ENCODE data around the gene ITGB2.

Gene ITGB2

GRCh38 chr21:44895859-44896258 lies 24.8 kb downstream of the ITGB2 start:
- Mint-ChIP-seq H3K27ac (no peak overlapping the region), H3K9me3 (no peaks in the 10 kb centered on the region), H3K36me3 (ENCODE audit: low read depth) (no peaks in the 10 kb centered on the region), H3K4me3 (no peak overlapping the region), H3K27me3 (ENCODE audit: low read depth) (peaks cover 21% of the 10 kb centered on the region), H3K4me1 (no peaks in the 10 kb centered on the region)
- TF ChIP-seq CTCF (IDR thresholded peaks at IDR 0.05; ENCODE audit: unreplicated experiment in 3 of 3), result no peak

DNA sequence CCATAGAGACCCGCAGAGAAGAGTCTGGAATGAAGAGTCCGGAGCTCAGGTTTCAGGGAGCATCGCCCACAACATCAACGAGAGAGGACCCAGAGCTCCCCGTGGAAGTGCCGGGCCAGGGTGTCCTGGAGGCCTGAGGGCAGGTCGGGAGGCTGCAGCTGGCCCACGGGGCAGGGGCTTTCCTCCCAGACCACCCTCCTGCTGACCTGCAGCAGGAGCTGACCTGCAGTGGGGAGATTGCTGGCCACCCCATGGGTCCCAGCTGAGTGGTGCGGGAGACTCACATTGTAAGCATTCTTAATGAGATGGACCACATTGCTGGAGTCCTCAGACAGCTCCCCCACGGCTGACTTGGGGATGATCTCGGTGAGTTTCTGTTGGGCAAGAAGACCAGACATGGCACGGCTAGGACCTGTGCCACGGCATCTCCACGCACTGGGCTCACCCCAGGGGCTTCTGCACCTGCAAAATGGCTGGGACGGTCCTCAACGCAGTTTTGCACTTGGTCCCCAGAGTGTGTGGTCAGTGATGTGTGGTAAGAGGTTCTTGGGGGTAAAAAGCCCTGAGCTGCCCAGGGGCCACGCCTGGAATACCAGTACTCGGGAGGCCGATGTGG lies 25.9 kb downstream of the ITGB2 start:
- no peaks in the 10 kb centered on the region for H3K9me3 Mint-ChIP-seq
- H3K4me1 Mint-ChIP-seq, result no peaks in the 10 kb centered on the region
- no peak for TF ChIP-seq CTCF (IDR thresholded peaks at IDR 0.05; ENCODE audit: unreplicated experiment in 3 of 3)
- H3K27me3 Mint-ChIP-seq (ENCODE audit: low read depth), result peaks cover 24% of the 10 kb centered on the region
- no peak overlapping the region for H3K27ac Mint-ChIP-seq
- H3K4me3 Mint-ChIP-seq, result no peak overlapping the region
- H3K36me3 Mint-ChIP-seq (ENCODE audit: low read depth), result no peaks in the 10 kb centered on the region

GRCh38 chr21:44893948-44894656 lies 26.6 kb downstream of the ITGB2 start:
- no peaks in the 10 kb centered on the region for H3K9me3 Mint-ChIP-seq
- TF ChIP-seq CTCF (IDR thresholded peaks at IDR 0.05; ENCODE audit: unreplicated experiment in 3 of 3), result no peak
- no peak overlapping the region for H3K4me3 Mint-ChIP-seq

DNA sequence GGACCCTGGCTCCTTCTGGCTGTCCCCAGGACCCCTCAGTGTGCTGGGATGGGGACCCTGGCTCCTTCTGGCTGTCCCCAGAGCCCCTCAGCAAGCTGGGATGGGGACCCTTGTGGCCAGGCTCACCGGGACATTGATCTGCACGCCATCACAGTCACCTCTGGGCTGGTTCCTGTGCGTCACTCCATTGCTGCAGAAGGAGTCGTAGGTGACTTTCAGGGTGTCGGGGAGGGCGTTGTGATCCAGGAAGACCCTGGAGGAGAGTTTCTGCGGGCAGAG lies 27.5 kb downstream of the ITGB2 start:
- no peak overlapping the region for H3K4me3 Mint-ChIP-seq
- H3K36me3 Mint-ChIP-seq (ENCODE audit: low read depth), result no peaks in the 10 kb centered on the region
- H3K9me3 Mint-ChIP-seq, result no peaks in the 10 kb centered on the region
- peaks cover 24% of the 10 kb centered on the region for H3K27me3 Mint-ChIP-seq (ENCODE audit: low read depth)
- no peaks in the 10 kb centered on the region for H3K4me1 Mint-ChIP-seq
- H3K27ac Mint-ChIP-seq, result no peak overlapping the region
- no peak for TF ChIP-seq CTCF (IDR thresholded peaks at IDR 0.05; ENCODE audit: unreplicated experiment in 3 of 3)

More at GRCh38 chr21:44893948-44894656, 26.6 kb downstream of the ITGB2 start:
- Mint-ChIP-seq H3K4me1 (no peaks in the 10 kb centered on the region), H3K36me3 (ENCODE audit: low read depth) (no peaks in the 10 kb centered on the region), H3K27me3 (ENCODE audit: low read depth) (peaks cover 24% of the 10 kb centered on the region), H3K27ac (no peak overlapping the region)

DNA sequence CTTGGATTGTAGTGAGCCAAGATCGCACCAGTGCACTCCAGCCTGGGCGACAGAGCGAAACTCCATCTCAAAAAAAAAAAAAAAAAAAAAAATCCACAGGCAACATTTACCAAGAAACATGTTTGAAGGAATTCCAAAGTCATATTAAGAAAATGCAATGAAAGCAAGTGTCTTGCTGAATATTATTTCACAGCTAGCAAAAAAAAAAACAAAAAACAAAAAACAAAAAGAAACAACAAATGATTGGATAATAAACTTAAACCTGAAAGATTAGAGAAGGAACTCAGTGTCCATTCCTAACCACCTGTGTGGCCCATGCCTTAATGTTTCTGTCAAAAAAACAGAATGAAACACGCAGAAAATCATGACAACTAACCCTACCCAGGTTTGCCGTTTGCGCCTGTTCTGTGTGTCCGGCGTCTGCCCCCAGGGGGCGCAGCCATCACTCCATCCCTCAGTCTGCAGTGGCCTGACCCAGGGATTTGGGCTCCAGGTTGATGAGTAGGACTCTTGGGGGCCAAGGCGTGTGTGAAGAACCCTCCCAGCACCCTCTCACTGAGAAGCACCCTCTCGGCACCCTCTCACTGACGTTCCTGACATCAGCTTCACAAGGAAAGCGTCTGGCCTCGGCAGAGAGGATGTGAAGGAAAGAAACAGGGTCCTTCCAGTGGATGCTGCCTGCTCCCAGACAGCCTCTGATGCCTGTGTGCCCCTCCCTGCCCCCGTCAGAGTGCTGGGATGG lies 28.0 kb downstream of the ITGB2 start:
- Mint-ChIP-seq H3K36me3 (ENCODE audit: low read depth) (no peaks in the 10 kb centered on the region), H3K27ac (no peak overlapping the region), H3K9me3 (no peaks in the 10 kb centered on the region), H3K4me1 (no peaks in the 10 kb centered on the region), H3K4me3 (no peak overlapping the region), H3K27me3 (ENCODE audit: low read depth) (peaks cover 22% of the 10 kb centered on the region)
- peak; percentile 74 to 78 (median 75) for TF ChIP-seq CTCF (IDR thresholded peaks at IDR 0.05; ENCODE audit: unreplicated experiment in 3 of 3)
